ENCODE data around the gene LURAP1L. TPM values are rescaled to one million over a fixed set of nuclear protein-coding genes. Genes with fewer than 3 reads are reported as not detected.

The LURAP1L gene
- 40.2 and 70.7 TPM in 2 replicates for total RNA-seq

GRCh38 chr9:12774861-12775678 lies at the start of gene LURAP1L:
Gene LURAP1L, plus strand, starts transcription at chr9:12775020. Its CDS starts 696 bp downstream, at chr9:12775716.

Other genes starting within 250 kb of the LURAP1L start
- gene TYRP1, start 81.6 kb upstream of the LURAP1L start, total RNA-seq = not detected in 2 replicates